A549 treated with RU486 at 1 μM for 4 hours (cell line): ENCODE measurements around the gene UPK3B. TPM values are rescaled to one million over a fixed set of nuclear protein-coding genes. Genes with fewer than 3 reads are reported as not detected.

Source experiments
- total RNA-seq: library from RNA; stranded (reverse); fragments of 200-300 nt; extraction: Qiagen RNA extraction; gene quantifications from 5 replicates; pipeline ENCODE4 v1.2.3, GENCODE V29; 2022; ENCODE audit warnings: low read depth

UPK3B gene
- total RNA-seq, result 11.2 to 20.7 TPM (median 17.7 TPM) in 5 replicates

GRCh38 chr7:76509931-76510877 is at the start of gene UPK3B:
Gene UPK3B (plus strand): TSS chr7:76510552. CDS start chr7:76510653, 101 bp downstream.

GRCh38 chr7:76461464-76462101 is 48.8 kb upstream of the UPK3B start, which contains the start of gene DTX2:
Gene DTX2 (plus strand): TSS chr7:76461709. CDS start chr7:76480510, 18,801 bp downstream.

GRCh38 chr7:76543197-76543596 is 32.8 kb downstream of the UPK3B start, which contains the start of gene SPDYE16:
Gene SPDYE16 (minus strand): TSS chr7:76543297. CDS start chr7:76541459, 1,838 bp downstream.

Other genes with a start within 250 kb of the UPK3B start
- gene HSPB1, start 207.9 kb upstream of the UPK3B start, total RNA-seq, result 655 to 1,187 TPM (median 1,093 TPM) in 5 replicates
- gene YWHAG, start 151.6 kb upstream of the UPK3B start, total RNA-seq, result 151 to 243 TPM (median 234 TPM) in 5 replicates
- gene SSC4D, start 100.9 kb upstream of the UPK3B start, total RNA-seq, result 0.83 to 1.4 TPM (median 1.2 TPM) in 5 replicates
- 14.4 to 21.7 TPM (median 19.4 TPM) in 5 replicates for gene ZP3, start 85.6 kb upstream of the UPK3B start, total RNA-seq
- gene DTX2, start 48.8 kb upstream of the UPK3B start, total RNA-seq, result 29.0 to 42.9 TPM (median 41.7 TPM) in 5 replicates
- not detected in 5 replicates for gene SPDYE16, start 32.7 kb downstream of the UPK3B start, total RNA-seq
- 22.4 to 27.3 TPM (median 25.4 TPM) in 5 replicates for gene POMZP3, start 116.7 kb downstream of the UPK3B start, total RNA-seq